Measurements from ENCODE around the gene CSK.

DNA sequence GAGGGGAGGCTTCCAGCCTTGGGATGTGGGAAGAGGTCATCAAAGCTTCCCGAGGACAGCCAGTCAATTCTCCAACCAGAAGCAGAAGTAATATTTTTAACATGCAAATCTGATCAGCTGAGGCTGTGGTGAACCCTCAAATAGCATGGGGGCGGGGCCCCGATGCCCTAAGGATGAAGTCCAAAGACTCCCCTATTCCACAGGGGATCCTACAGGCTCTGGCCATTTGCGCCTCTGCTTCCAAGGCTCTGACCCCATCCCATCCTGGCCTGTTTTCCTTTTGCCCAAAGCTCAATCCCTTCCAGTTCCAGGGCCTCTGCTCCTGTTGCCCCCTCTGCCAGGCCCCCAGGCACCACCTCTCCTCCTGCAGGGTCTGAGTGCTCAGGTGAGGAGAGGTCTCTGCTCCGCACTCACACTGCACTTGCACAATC, 6.7 kb upstream of the CSK start:
- no peak for TF ChIP-seq POLR2A (IDR thresholded peaks at IDR 0.05; ENCODE audit: low read length)
- TF ChIP-seq KDM5A (IDR thresholded peaks at IDR 0.05) = no peak
- TF ChIP-seq BHLHE40 (IDR thresholded peaks at IDR 0.05; ENCODE audit: low read depth, low read length) = no peak
- no peak for TF ChIP-seq ZFP36 (IDR thresholded peaks at IDR 0.05; ENCODE audit: borderline replicate concordance, partially characterized antibody)
- no peak for TF ChIP-seq CHD2 (IDR thresholded peaks at IDR 0.05; ENCODE audit: low read length, partially characterized antibody)
- TF ChIP-seq, protein P1, sequence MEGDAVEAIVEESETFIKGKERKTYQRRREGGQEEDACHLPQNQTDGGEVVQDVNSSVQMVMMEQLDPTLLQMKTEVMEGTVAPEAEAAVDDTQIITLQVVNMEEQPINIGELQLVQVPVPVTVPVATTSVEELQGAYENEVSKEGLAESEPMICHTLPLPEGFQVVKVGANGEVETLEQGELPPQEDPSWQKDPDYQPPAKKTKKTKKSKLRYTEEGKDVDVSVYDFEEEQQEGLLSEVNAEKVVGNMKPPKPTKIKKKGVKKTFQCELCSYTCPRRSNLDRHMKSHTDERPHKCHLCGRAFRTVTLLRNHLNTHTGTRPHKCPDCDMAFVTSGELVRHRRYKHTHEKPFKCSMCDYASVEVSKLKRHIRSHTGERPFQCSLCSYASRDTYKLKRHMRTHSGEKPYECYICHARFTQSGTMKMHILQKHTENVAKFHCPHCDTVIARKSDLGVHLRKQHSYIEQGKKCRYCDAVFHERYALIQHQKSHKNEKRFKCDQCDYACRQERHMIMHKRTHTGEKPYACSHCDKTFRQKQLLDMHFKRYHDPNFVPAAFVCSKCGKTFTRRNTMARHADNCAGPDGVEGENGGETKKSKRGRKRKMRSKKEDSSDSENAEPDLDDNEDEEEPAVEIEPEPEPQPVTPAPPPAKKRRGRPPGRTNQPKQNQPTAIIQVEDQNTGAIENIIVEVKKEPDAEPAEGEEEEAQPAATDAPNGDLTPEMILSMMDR (IDR thresholded peaks at IDR 0.05) = no peak
- TF ChIP-seq FOSL2 (IDR thresholded peaks at IDR 0.05) = no peak
- TF ChIP-seq FOSL2 (CRISPR knock-in tag; IDR thresholded peaks at IDR 0.05) = no peak
- no peak for TF ChIP-seq KDM1A (IDR thresholded peaks at IDR 0.05; ENCODE audit: low read depth)
- no peak for TF ChIP-seq JUNB (IDR thresholded peaks at IDR 0.05)
